Fibroblast of lung (primary cell): ENCODE measurements around the gene SHROOM3. TPM values are rescaled to one million over a fixed set of nuclear protein-coding genes. Genes with fewer than 3 reads are reported as not detected.

Source experiments
- DNase-seq, 2 donors: peaks; one replicate each; pipeline versions ENCODE4 v3.0.0 to v3.0.0-alpha.2; 2010; ENCODE audit warnings: low read depth in 2 of 2
- H2AFZ ChIP-seq: 2 replicates; pipeline ENCODE4 v1.5.1; 2012; ENCODE audit warnings: low read length, control low read depth, inconsistent platforms
- H3K27ac ChIP-seq: 2 replicates; pipeline ENCODE4 v1.5.1; 2011; ENCODE audit warnings: low read length, control low read depth; ENCODE audit not compliant: insufficient read depth
- H3K27me3 ChIP-seq: 2 replicates; pipeline ENCODE4 v1.5.1; 2011; ENCODE audit warnings: mild to moderate bottlenecking, low read length; ENCODE audit not compliant: control insufficient read depth, insufficient read depth
- H3K36me3 ChIP-seq: 2 replicates; pipeline ENCODE4 v1.5.1; 2011; ENCODE audit warnings: low read length; ENCODE audit not compliant: control insufficient read depth, insufficient read depth
- H3K4me1 ChIP-seq: 2 replicates; pipeline ENCODE4 v1.5.1; 2011; ENCODE audit warnings: low read length; ENCODE audit not compliant: control insufficient read depth, insufficient read depth; ENCODE audit errors: extremely low read depth
- H3K4me2 ChIP-seq: 2 replicates; pipeline ENCODE4 v1.5.1; 2011; ENCODE audit warnings: low read length, control low read depth; ENCODE audit not compliant: insufficient read depth; ENCODE audit errors: extremely low read depth
- H3K4me3 ChIP-seq, 4 experiments: fragments of 200-600 bp in 1 of 4; sonication (generic) in 1 of 4; replicated peaks in 1 of 4; 2 replicates each; pipeline ENCODE4 v1.5.1; 2011 to 2016; ENCODE audit warnings: low read length in 4 of 4, low read depth in 3 of 4, mild to moderate bottlenecking in 3 of 4, control low read depth in 2 of 4, inconsistent platforms in 1 of 4, mixed read lengths in 1 of 4; ENCODE audit not compliant: insufficient read depth in 1 of 4; ENCODE audit errors: control extremely low read depth in 1 of 4
- H3K79me2 ChIP-seq: 2 replicates; pipeline ENCODE4 v1.5.1; 2012; ENCODE audit warnings: mild to moderate bottlenecking, low read length, inconsistent platforms; ENCODE audit not compliant: control insufficient read depth, insufficient read depth
- H3K9ac ChIP-seq: 2 replicates; pipeline ENCODE4 v1.5.1; 2011; ENCODE audit warnings: mild to moderate bottlenecking, low read length, control low read depth; ENCODE audit not compliant: insufficient read depth
- H3K9me3 ChIP-seq: 2 replicates; pipeline ENCODE4 v1.5.1; 2012; ENCODE audit warnings: low read depth, low read length; ENCODE audit not compliant: control insufficient read depth, insufficient read depth
- H4K20me1 ChIP-seq: 2 replicates; pipeline ENCODE4 v1.5.1; 2011; ENCODE audit warnings: low read length; ENCODE audit not compliant: control insufficient read depth, insufficient read depth; ENCODE audit errors: extremely low read depth
- EZH2 ChIP-seq: IDR thresholded peaks from 2 replicates; pipeline ENCODE4 v1.5.1; 2012; ENCODE audit warnings: low read length, control low read depth, mild to moderate bottlenecking; ENCODE audit errors: missing control alignments
- polyA plus RNA-seq, 2 donors: library from polyadenylated mRNA; depleted of rRNA in 1 of 2; stranded (reverse) in 1 of 2; unstranded in 1 of 2; fragments of >200 nt; gene quantifications; 2 replicates each; pipeline ENCODE4 v1.2.1, GENCODE V29; 2011 to 2012; ENCODE audit warnings: missing spikeins in 1 of 2
- total RNA-seq: library from RNA; depleted of rRNA; stranded (reverse); fragments of >200 nt; gene quantifications from 2 replicates; pipeline ENCODE4 v1.2.1, GENCODE V29; 2014
- TF ChIP-seq, protein P1 (sequence below), 2 donors: IDR thresholded peaks in 1 of 2; conservative IDR thresholded peaks in 1 of 2; 1 replicate in 1 of 2; 2 replicates in 1 of 2; pipeline ENCODE4 v1.5.1; 2011 to 2012; ENCODE audit warnings: low read length in 2 of 2, control low read depth in 1 of 2, inconsistent platforms in 1 of 2, low read depth in 1 of 2, mild to moderate bottlenecking in 1 of 2

The SHROOM3 gene
- total and polyA plus RNA-seq, 2 donors (not counting 1 experiment from before 2014, with no cell fraction given): 9.9 to 23.9 TPM

DNA sequence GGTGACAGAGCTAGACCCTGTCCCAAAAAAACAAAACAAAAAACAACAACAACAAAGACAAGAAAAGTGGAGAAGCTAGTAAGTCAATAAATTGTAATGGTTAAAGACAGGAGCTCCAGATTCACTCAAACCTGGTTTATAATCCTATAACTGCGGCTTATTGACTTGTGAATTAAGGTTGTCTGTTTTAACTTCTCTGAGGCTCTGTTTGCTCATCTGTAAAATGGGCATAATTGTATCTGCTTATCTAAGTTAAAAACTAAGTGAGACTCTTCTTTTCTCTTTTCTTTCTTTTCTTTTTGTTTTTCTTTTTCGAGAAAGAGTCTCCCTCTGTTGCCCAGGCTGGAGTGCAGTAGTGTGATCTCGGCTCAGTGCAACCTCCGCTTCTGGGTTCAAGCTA lies 378.0 kb downstream of the SHROOM3 start:
- Histone ChIP-seq H3K36me3 (no peaks in the 10 kb centered on the region), H3K4me2 (no peak overlapping the region), H3K27ac (no peak overlapping the region), H3K27me3 (no peaks in the 10 kb centered on the region), H3K9me3 (no peaks in the 10 kb centered on the region), H3K79me2 (no peaks in the 10 kb centered on the region), H3K4me3 (no peak overlapping the region), H3K4me1 (peaks cover 10% of the 10 kb centered on the region), H4K20me1 (no peaks in the 10 kb centered on the region), H2AFZ (no peak overlapping the region), H3K9ac (no peak overlapping the region)
- TF ChIP-seq, protein P1, sequence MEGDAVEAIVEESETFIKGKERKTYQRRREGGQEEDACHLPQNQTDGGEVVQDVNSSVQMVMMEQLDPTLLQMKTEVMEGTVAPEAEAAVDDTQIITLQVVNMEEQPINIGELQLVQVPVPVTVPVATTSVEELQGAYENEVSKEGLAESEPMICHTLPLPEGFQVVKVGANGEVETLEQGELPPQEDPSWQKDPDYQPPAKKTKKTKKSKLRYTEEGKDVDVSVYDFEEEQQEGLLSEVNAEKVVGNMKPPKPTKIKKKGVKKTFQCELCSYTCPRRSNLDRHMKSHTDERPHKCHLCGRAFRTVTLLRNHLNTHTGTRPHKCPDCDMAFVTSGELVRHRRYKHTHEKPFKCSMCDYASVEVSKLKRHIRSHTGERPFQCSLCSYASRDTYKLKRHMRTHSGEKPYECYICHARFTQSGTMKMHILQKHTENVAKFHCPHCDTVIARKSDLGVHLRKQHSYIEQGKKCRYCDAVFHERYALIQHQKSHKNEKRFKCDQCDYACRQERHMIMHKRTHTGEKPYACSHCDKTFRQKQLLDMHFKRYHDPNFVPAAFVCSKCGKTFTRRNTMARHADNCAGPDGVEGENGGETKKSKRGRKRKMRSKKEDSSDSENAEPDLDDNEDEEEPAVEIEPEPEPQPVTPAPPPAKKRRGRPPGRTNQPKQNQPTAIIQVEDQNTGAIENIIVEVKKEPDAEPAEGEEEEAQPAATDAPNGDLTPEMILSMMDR (conservative IDR thresholded peaks at IDR 0.05 in 1 of 2, IDR thresholded peaks at IDR 0.05 in 1 of 2; ENCODE audit: low read depth in 1 of 2, low read length in 2 of 2): no peak
- TF ChIP-seq EZH2: no peak
- no peak for DNase-seq

DNA sequence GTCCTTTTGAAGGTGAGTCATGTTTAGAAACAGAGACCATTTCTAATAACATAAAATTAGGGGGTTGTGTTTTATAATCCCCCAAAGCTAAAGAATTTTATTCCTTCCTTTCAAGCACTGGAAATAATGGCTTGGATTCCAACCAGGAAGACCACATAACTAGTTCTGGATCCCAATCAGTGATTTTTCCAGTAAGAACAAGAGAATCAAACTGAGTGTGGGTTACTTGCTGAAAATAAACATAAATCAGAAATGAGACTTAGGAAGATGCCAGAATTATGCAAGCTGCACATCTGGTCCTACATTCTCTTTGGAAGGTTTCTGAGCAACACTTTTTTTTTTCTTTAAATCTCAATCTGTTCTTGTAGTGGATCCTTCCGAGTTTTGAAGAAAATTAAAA lies 386.6 kb downstream of the SHROOM3 start:
- Histone ChIP-seq H3K9me3 (no peaks in the 10 kb centered on the region), H3K27me3 (no peaks in the 10 kb centered on the region), H2AFZ (no peak overlapping the region), H4K20me1 (no peaks in the 10 kb centered on the region), H3K4me3 (no peak overlapping the region), H3K36me3 (no peaks in the 10 kb centered on the region), H3K27ac (no peak overlapping the region), H3K4me2 (peak overlapping the region; percentile 15), H3K9ac (no peak overlapping the region), H3K79me2 (no peaks in the 10 kb centered on the region), H3K4me1 (no peaks in the 10 kb centered on the region)
- peak; percentile 76 to 81 for DNase-seq
- no peak for TF ChIP-seq EZH2
- TF ChIP-seq, protein P1 (conservative IDR thresholded peaks at IDR 0.05 in 1 of 2, IDR thresholded peaks at IDR 0.05 in 1 of 2; ENCODE audit: low read depth in 1 of 2, low read length in 2 of 2): no peak

DNA sequence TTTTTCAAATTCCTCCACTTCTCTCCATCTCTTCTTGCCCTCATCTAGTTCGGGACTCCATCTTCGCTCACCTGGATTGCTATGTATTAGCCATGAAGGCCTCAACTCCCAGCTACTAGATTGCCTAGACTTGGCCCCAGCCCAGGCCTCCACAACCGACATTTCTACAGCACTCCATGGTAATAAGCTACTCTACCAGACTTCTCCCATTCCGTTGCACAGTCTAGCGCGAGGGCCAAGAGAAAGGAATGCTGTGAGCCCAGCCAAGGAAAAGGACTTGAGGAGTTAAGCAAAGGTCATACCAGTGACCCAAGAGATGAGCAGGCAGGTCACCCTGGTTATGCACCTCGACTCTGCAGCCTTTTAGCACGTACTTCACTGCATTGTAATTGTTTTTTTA lies 387.3 kb downstream of the SHROOM3 start:
- H3K4me3 ChIP-seq: no peak overlapping the region
- H3K27ac ChIP-seq: no peak overlapping the region
- H3K79me2 ChIP-seq: no peaks in the 10 kb centered on the region
- H3K9ac ChIP-seq: no peak overlapping the region
- TF ChIP-seq, protein P1 (conservative IDR thresholded peaks at IDR 0.05 in 1 of 2, IDR thresholded peaks at IDR 0.05 in 1 of 2; ENCODE audit: low read depth in 1 of 2, low read length in 2 of 2): no peak
- no peak for TF ChIP-seq EZH2
- H2AFZ ChIP-seq: no peak overlapping the region
- H4K20me1 ChIP-seq: no peaks in the 10 kb centered on the region
- no peaks in the 10 kb centered on the region for H3K4me1 ChIP-seq
- H3K4me2 ChIP-seq: no peak overlapping the region
- H3K36me3 ChIP-seq: no peaks in the 10 kb centered on the region
- H3K27me3 ChIP-seq: no peaks in the 10 kb centered on the region
- peak in 1 of 2 donors; percentile 34 for DNase-seq
- H3K9me3 ChIP-seq: no peaks in the 10 kb centered on the region
